Gastroesophageal sphincter (tissue), 3 donors: ENCODE measurements around the gene PPP4R1.

Source experiments
- POLR2A ChIP-seq, 2 donors: fragments of 450-650 bp; IDR thresholded peaks; one replicate each; pipeline ENCODE4 v1.6.1; 2017; ENCODE audit warnings: antibody characterized with exemption in 2 of 2, mild to moderate bottlenecking in 2 of 2, moderate library complexity in 1 of 2
- POLR2AphosphoS5 ChIP-seq: sonication (generic); formaldehyde crosslinking; IDR thresholded peaks from one replicate; pipeline ENCODE4 v1.6.1; 2017; ENCODE audit warnings: antibody characterized with exemption
- TF ChIP-seq, protein P1 (sequence below), 4 experiments: fragments of 200-600 bp in 2 of 4; fragments of 450-650 bp in 2 of 4; sonication (generic) in 1 of 4; IDR thresholded peaks; one replicate each; pipeline ENCODE4 v1.5.1; 2017 to 2019; ENCODE audit warnings: antibody characterized with exemption in 4 of 4, mild to moderate bottlenecking in 2 of 4, moderate library complexity in 2 of 4

DNA sequence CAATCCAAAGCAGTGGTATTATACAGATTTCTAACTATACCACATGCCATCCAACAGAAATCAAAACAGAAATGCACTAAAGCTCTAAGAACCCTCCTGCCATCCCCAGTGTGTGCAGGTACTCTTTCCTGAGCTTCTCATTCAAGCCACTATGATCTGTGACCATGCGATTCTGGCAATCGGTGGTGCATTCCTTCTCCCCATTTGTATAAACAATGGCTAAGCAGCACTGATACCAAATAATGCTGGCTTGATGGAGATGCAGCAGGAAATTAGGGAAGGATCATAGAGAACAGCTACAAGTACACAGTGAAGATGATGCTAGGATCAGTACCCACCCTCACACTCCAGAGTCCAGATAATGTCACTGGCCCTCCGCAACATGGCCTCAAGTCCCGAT lies 51.8 kb downstream of the PPP4R1 start:
- TF ChIP-seq POLR2AphosphoS5, result no peak
- TF ChIP-seq, protein P1, sequence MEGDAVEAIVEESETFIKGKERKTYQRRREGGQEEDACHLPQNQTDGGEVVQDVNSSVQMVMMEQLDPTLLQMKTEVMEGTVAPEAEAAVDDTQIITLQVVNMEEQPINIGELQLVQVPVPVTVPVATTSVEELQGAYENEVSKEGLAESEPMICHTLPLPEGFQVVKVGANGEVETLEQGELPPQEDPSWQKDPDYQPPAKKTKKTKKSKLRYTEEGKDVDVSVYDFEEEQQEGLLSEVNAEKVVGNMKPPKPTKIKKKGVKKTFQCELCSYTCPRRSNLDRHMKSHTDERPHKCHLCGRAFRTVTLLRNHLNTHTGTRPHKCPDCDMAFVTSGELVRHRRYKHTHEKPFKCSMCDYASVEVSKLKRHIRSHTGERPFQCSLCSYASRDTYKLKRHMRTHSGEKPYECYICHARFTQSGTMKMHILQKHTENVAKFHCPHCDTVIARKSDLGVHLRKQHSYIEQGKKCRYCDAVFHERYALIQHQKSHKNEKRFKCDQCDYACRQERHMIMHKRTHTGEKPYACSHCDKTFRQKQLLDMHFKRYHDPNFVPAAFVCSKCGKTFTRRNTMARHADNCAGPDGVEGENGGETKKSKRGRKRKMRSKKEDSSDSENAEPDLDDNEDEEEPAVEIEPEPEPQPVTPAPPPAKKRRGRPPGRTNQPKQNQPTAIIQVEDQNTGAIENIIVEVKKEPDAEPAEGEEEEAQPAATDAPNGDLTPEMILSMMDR (IDR thresholded peaks at IDR 0.05), result no peak
- TF ChIP-seq POLR2A (IDR thresholded peaks at IDR 0.05), result no peak
